Endometrial microvascular endothelial cells (primary cell): ENCODE data around the gene PDP2. TPM values are rescaled to one million over a fixed set of nuclear protein-coding genes. Genes with fewer than 3 reads are reported as not detected.
"Not testable (repeated sequence)": the region's sequence is repeated elsewhere in the genome, so short reads cannot be mapped to it uniquely, and the experiment has no call there.

Source experiments
- in situ Hi-C: cut with HindIII; loops from 2 replicates; pipeline ENCODE4 v1.10.0; 2017; ENCODE audit warnings: low sequenced_read_pairs, low pct_unique_long_range_greater_than_20kb; ENCODE audit errors: inconsistent ontology term
- total RNA-seq: library from RNA; depleted of rRNA; stranded (reverse); fragments of >200 nt; gene quantifications from one replicate; pipeline ENCODE4 v1.2.3, GENCODE V29; 2015; ENCODE audit errors: inconsistent ontology term

PDP2 gene
- total RNA-seq, 1 donor from 2014 or later, result 12.5 TPM

DNA sequence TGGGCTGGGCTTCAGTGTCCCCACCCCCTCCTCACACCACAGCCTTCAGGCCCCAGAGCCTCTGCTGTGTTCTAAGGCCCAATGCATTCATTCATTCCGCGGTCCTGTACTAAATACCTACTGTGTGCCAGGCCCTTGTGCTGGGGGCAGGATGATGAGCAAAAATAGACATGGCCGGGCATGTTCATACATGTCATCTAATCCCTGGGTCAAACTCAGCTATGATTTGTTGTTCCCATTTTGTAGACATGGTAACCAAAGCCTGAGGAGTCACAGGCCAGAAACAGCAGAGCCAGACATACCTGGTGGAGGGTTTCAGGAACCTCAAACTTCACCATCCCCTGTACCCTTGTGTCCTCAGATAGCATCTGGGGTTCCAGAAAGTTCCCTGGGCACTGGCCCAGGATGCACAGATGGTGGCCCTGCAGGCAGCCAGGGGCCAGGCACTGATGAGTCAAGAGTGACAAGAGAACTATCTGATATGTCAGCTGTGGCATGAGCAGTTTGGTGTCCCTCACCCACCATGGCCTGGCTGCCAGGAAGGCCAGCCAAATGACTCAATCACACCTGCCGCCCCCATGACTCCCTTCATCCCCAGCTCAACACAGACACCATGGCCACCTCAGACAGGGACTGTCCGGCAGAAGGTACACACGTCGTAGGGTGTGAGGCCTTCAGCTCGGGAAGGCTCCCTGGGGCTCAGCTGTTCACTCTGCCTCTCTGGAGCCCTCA lies 47.8 kb downstream of the PDP2 start:
- in situ Hi-C loops, result no loop called here

DNA sequence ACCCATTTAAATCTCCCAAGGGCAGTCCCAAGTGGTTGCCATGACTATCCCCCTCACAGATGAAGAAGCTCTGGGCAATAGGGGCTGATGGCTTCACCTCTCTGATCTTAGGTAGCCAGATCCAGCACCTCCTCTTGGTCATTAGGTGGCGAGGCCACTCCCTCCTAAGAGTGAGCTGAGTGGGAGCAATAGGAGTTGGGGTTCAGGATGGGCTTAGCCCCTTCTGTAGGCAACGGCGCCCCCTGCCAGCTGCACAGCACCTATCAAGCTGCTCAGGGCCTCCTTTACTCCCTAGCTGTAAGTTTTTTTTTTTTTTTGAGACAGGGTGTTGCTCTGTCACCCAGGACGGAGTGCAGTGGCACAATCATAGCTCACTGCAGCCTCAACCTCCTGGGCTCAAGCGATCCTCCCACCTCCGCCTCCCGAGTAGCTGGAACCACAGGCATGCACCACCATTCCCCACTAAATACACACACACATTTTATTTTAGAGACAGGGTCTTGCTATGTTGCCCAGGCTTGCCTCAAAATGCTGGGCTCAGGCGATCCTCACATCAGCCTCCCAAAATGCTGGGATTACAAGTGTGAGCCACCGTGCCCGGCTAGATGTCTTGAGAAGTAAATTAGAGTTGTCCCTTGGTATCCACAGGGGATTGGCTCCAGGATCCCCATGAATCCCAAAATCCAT lies 48.5 kb downstream of the PDP2 start:
- in situ Hi-C loops, result no loop called here

DNA sequence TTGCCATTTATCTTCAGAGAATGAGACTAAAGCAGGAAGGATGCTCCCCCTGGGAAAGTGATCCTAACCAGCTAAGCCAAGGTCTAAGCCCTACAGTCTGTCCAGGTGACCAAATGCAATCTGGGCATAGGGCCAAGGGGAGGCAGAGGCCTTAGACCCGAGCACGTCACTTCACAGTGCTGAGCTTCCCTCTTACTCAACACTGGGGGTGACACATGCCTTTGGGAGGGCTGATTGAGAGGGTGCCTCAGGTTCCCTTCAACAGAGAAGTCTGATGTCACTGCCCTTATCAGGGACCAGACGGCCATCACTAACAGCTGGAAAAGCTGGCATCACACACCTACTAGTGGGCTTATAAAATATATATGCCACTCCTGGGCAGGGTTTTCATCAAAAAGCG lies 49.9 kb downstream of the PDP2 start:
- in situ Hi-C loops, result no loop called here

DNA sequence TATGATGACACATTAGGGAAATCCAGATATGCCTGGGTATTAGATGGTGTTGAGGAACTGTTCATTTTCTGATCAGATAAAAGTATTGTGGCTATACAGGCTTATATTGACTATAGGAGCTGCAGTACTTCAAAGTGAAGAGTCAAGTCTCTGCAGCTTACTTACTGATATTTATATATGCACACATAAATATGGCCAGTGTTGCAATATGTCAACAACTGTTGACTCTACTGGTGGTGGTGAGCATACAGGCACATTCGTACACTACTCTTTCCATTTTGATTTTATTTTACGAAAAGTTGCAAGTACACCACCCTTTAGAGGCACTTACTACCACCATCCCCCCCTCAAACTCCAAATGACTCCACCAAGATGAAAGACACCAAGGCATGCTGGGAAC lies 51.4 kb downstream of the PDP2 start:
- in situ Hi-C loops, result no loop called here

DNA sequence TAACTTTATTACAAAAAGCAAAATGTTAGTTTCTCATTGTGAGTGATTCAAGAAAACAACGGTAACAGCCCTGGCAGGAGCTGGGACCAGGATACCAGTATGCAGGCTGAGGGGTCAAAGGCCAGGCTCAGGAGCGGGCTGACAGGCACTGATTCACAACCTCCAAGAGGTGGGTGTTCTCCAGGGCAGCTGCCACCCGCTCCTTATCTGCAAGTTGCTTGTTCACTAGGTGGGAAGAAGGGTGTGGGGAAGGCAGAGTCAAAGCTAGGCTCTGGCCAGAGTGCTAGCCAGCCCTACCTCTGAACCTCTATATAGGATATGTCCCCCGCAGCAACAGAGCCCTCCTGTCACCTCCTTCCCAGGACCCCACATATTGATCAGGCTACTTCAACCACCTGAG lies 51.8 kb downstream of the PDP2 start:
- in situ Hi-C loops, result no loop called here

DNA sequence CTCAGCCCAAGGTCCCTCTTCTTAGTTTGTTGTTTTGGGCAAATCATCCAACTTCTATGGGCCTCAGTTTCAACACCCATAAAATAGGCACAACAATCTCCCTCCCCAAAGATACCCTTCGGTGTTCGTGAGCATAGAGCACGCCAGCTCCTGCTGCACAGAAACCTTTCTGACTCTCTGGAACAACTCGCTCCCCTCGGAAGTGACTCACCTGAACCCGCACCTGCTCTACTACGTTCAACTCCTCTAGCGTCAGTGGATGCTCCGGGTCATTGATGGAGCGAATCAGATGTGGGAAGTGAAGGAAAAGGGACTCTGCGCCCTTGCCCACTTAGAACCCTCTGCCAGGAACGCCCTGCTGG lies 53.4 kb downstream of the PDP2 start:
- in situ Hi-C loops, result no loop called here

DNA sequence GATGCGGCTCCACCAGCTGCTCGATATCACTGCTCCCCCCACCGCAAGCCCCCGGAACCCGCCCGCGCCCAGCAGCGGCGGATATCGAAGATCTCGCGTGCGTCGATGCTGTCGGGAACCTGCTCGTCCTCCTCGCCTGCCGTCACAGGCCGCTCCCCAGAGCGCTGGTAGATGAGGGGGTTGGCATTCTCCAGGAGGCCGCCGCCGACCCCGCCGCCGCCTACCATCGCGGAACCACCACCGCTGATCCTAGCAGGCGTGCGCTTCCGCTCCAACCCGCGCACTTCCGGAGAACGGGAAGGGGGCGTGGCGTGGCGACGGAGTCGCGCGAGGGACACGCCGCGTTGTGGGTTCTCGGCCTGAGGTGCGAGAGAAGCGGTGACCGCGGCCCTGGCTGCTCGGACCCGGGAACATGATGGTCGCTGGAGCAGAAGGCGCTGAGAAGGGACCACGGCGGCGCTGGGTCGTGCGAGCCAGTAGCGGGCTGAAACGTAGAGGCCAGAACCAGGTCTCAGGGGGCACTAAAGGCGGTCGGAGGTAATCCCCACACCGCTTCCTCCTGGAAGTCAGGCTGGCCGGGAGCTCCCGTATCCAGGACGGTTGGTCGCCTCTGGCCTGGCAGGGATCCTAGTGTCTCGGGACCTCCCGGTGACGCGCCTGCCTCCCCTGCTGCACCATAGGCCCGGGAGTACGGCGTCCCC lies 54.0 kb downstream of the PDP2 start, which contains the start of gene CIAO2B:
Gene CIAO2B (minus strand): TSS at position 265 of the 701 bp plus-strand sequence. CDS start 38 bp downstream, at position 227.
- in situ Hi-C loops, result no loop called here

DNA sequence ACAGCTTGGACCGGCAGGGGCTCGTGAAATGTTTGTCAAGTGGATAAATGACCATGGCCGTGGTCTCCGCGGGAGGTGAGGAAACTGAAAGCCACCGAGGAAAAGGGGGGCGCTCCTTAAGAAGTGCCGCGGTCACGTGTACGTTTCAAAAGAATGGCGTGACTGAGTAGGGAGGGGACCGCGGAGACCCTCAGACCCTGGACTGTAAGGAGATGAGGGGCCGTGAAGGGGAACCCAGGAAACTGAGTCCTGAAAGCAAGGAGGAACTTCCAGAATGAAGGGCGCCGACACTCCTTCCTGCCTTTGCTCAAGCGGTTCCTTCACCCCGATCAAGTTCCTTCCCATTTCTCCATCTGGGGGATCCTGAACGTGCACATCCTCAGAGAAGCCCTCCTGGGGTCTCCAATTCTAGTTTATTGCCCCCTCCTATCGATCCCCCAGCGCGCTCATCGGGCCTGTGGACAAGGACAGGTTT lies 54.6 kb downstream of the PDP2 start:
- in situ Hi-C loops, result not testable (repeated sequence)

DNA sequence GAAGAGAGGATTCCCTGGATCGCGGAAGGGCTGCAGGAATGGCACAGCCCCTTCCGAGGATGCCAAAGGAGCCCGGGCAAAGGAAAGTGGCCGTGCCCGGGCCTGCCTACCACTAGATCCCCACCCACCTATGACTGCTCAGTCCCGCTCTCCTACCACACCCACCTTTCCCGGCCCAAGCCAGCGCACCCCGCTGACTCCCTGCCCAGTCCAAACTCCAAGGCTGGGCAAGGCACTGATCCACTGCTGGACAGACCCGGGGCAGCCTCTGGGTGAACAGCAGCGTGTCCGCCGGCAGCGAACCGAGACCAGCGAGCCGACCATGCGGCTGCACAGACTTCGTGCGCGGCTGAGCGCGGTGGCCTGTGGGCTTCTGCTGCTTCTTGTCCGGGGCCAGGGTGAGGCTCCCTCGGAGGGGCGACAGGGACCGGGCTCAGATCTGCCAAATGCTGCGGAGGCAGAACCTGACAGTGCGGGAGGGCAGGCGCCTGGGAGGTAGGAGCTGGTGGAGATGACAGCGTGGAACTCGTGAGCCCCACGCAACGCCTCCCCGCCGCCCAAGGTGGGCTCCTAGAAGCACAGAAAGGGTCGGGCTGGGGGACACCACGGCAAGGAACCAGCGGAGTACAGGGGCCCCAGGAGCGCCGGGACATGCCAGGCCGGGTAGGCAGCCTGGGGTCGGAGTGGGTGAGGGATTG lies 55.1 kb downstream of the PDP2 start, which contains the start of gene CES2:
Gene CES2 (plus strand): TSS at position 203 of the 698 bp plus-strand sequence. CDS start 120 bp downstream, at position 323.
- in situ Hi-C loops, result no loop called here

DNA sequence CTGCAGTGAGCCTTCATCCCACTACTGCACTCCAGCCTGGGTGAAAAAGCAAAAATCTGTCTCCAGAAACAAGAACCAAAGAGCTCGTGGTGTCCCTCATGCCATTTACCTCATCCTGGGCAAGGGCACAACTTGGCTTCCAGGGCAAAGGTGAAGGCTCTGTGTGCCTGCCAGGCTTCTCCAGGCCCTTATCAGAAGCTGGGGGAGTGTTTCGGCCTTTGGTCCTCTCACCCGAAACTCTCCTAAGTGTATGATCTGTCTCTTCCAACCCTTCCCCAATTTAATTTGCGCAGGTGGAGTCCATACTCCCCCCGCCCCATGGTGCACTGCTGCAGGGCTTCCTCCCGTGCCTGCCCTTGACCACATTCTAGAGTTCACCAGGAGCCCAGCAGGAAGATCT lies 56.1 kb downstream of the PDP2 start:
- in situ Hi-C loops, result no loop called here

DNA sequence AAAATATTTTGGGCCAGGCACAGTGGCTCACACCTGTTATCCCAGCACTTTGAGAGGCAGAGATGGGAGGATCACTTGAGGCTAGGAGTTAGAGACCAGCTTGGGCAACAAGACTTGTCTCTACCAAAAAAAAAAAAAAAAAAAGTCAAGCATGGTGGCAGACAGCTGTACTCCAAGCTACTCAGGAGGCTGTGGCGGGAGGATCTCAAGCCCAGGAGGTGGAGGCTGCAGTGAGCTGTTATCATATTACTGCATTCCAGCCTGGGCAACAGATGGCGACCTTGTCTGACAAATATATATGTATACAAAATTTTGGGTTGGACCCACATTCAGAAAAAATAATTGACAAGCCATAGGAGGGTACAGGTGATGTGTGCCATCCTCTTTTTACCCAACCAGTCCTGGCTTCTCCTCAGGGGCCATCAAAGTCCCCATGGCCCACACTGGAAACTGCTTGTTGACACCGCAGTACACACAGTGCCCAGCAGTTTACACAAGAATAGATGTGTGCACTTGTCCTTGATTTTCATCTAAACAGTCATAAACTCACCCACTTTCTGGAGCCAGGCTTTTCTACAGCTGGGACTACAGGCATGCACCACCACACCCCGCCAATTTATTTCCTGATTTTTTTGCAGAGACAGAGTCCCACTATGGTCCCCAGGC lies 56.7 kb downstream of the PDP2 start:
- in situ Hi-C loops, result no loop called here

DNA sequence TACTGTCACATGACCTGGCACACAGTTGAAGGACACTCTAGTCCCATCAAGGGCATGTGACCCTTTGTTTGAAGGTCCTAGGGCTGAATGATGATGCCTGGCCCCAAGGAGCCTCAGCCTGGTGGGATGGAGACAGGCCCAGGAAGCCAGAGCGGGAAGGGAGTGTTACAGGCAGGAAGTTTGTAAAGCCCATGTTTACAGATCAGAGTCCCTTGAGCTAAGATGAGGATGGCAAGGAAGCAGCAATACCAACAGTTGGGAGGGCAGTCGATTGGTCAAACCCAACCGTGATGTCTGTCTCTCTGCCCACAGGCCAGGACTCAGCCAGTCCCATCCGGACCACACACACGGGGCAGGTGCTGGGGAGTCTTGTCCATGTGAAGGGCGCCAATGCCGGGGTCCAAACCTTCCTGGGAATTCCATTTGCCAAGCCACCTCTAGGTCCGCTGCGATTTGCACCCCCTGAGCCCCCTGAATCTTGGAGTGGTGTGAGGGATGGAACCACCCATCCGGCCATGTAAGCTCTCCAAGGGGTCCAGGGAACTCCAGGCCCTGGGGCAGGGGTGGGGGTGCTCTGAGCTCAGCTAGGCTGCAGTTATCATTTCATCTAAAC lies 57.5 kb downstream of the PDP2 start:
- in situ Hi-C loops, result no loop called here

DNA sequence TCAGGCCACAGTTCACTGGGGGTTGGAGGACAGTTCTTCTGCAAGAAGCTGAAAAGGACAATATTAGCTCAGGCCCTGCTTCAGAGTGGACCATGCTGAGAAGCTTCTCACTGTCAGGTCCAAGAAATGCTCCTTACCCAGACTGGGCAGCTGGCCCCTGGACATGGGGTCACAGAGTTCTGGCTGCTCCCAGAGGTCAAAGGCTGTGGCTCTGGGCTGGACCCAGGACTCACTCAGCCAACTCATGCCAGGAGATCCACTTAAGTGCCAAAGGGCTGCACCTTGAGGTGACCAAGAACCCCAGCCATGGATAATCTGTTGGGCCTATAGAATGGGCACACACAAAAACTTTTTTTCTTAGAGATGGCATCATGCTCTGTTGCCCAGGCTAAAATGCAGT lies 59.1 kb downstream of the PDP2 start:
- in situ Hi-C loops, result no loop called here

DNA sequence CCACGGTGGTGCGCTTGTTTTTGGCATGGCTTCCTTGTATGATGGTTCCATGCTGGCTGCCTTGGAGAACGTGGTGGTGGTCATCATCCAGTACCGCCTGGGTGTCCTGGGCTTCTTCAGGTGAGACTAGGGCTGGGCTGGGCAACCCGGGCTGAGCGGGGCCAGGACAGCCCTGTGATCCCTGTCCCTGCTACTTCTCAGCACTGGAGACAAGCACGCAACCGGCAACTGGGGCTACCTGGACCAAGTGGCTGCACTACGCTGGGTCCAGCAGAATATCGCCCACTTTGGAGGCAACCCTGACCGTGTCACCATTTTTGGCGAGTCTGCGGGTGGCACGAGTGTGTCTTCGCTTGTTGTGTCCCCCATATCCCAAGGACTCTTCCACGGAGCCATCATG lies 59.9 kb downstream of the PDP2 start:
- in situ Hi-C loops, result no loop called here

Other genes starting within 250 kb of the PDP2 start
- 2.5 TPM for gene CMTM4, start 183.8 kb upstream of the PDP2 start, total RNA-seq
- gene DYNC1LI2, start 128.9 kb upstream of the PDP2 start, total RNA-seq, result 93.0 TPM
- gene TERB1, start 78.9 kb upstream of the PDP2 start, total RNA-seq, result not detected
- gene NAE1, start 49.5 kb upstream of the PDP2 start, total RNA-seq, result 70.8 TPM
- not detected for gene CA7, start 36.1 kb upstream of the PDP2 start, total RNA-seq
- gene CDH16, start 38.4 kb downstream of the PDP2 start, total RNA-seq, result not detected
- gene RRAD, start 45.0 kb downstream of the PDP2 start, total RNA-seq, result 0.46 TPM
- 69.0 TPM for gene CIAO2B, start 53.9 kb downstream of the PDP2 start, total RNA-seq
- 43.9 TPM for gene CES2, start 55.0 kb downstream of the PDP2 start, total RNA-seq
- gene CES3, start 80.8 kb downstream of the PDP2 start, total RNA-seq, result not detected
- gene CES4A, start 108.1 kb downstream of the PDP2 start, total RNA-seq, result under 0.01 TPM
- 78.1 TPM for gene CBFB, start 148.6 kb downstream of the PDP2 start, total RNA-seq
- gene PHAF1, start 229.4 kb downstream of the PDP2 start, total RNA-seq, result 21.8 TPM